Suprapubic skin (tissue), 4 donors: Measurements from ENCODE around the gene CNR1. TPM values are rescaled to one million over a fixed set of nuclear protein-coding genes. Genes with fewer than 3 reads are reported as not detected.

Source experiments
- DNase-seq, 2 donors: peaks; one replicate each; pipeline ENCODE4 v3.0.0-alpha.2; 2019; ENCODE audit warnings: low spot score in 2 of 2
- H3K27ac ChIP-seq: fragments of 200-600 bp; sonication (generic); one replicate; pipeline ENCODE4 v1.5.1; 2019
- H3K27me3 ChIP-seq: fragments of 200-600 bp; sonication (generic); one replicate; pipeline ENCODE4 v1.5.1; 2019
- H3K36me3 ChIP-seq: fragments of 200-600 bp; sonication (generic); one replicate; pipeline ENCODE4 v1.5.1; 2019
- H3K4me1 ChIP-seq: fragments of 200-600 bp; sonication (generic); one replicate; pipeline ENCODE4 v1.5.1; 2019
- H3K4me3 ChIP-seq: fragments of 200-600 bp; sonication (generic); one replicate; pipeline ENCODE4 v1.5.1; 2019; ENCODE audit warnings: mild to moderate bottlenecking
- H3K9me3 ChIP-seq: fragments of 200-600 bp; sonication (generic); one replicate; pipeline ENCODE4 v1.5.1; 2019
- EP300 ChIP-seq: sonication (generic); formaldehyde crosslinking; IDR thresholded peaks from one replicate; pipeline ENCODE4 v1.6.1; 2017; ENCODE audit warnings: antibody characterized with exemption
- POLR2A ChIP-seq, 2 donors: fragments of 450-650 bp; IDR thresholded peaks; one replicate each; pipeline ENCODE4 v1.6.1; 2017; ENCODE audit warnings: antibody characterized with exemption in 2 of 2, mild to moderate bottlenecking in 2 of 2, moderate library complexity in 2 of 2
- POLR2AphosphoS5 ChIP-seq, 3 donors: sonication (generic); formaldehyde crosslinking; IDR thresholded peaks; one replicate each; pipeline ENCODE4 v1.6.1; 2017; ENCODE audit warnings: antibody characterized with exemption in 3 of 3
- WGBS: methylation state at CpG from one replicate; pipeline ENCODE4 v1.1.5; 2018; 5-methylcytosine and 5-hydroxymethylcytosine counted together
- total RNA-seq, 4 donors: library from RNA; depleted of rRNA; stranded (reverse); fragments of >200 nt; gene quantifications; one replicate each; pipeline ENCODE4 v1.1.0, GENCODE V29; 2016
- TF ChIP-seq, protein P1 (sequence below), 2 donors: fragments of 200-600 bp in 1 of 2; fragments of 450-650 bp in 1 of 2; sonication (generic) in 1 of 2; IDR thresholded peaks; one replicate each; pipeline ENCODE4 v1.5.1; 2016 to 2019; ENCODE audit warnings: antibody characterized with exemption in 2 of 2, mild to moderate bottlenecking in 1 of 2, moderate library complexity in 1 of 2

Gene CNR1
- total RNA-seq, 4 donors from 2014 or later: 3.7 to 12.2 (median 6.4) TPM

DNA sequence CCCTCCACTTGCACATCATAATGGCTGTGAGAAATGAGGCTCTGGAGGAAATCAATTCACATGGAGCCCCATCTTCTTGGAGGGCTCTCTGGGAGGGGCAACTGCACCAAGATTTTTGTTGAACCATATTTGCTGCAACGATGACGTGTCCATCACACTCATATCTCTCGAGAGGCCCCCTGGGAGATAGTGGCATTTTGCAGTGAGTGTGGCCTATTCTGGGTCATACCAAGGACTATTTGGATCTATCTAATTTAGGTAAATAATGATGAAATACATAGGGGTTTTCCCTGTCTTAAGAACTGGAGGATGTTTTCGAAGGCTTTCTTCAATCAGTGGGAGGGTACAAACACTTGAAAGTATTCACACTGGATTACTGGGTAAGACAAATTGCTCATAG lies 31.6 kb downstream of the CNR1 start:
- TF ChIP-seq POLR2AphosphoS5 (IDR thresholded peaks at IDR 0.05): no peak
- TF ChIP-seq EP300: no peak
- TF ChIP-seq POLR2A (IDR thresholded peaks at IDR 0.05): no peak
- TF ChIP-seq, protein P1, sequence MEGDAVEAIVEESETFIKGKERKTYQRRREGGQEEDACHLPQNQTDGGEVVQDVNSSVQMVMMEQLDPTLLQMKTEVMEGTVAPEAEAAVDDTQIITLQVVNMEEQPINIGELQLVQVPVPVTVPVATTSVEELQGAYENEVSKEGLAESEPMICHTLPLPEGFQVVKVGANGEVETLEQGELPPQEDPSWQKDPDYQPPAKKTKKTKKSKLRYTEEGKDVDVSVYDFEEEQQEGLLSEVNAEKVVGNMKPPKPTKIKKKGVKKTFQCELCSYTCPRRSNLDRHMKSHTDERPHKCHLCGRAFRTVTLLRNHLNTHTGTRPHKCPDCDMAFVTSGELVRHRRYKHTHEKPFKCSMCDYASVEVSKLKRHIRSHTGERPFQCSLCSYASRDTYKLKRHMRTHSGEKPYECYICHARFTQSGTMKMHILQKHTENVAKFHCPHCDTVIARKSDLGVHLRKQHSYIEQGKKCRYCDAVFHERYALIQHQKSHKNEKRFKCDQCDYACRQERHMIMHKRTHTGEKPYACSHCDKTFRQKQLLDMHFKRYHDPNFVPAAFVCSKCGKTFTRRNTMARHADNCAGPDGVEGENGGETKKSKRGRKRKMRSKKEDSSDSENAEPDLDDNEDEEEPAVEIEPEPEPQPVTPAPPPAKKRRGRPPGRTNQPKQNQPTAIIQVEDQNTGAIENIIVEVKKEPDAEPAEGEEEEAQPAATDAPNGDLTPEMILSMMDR (IDR thresholded peaks at IDR 0.05): no peak
- H3K27me3 ChIP-seq: no peaks in the 10 kb centered on the region
- WGBS: 92% methylated on average over 4 of the region's 4 CpGs
- H3K27ac ChIP-seq: no peak overlapping the region
- no peaks in the 10 kb centered on the region for H3K9me3 ChIP-seq
- no peaks in the 10 kb centered on the region for H3K4me1 ChIP-seq
- no peak for DNase-seq
- H3K4me3 ChIP-seq: no peak overlapping the region
- H3K36me3 ChIP-seq: no peaks in the 10 kb centered on the region

GRCh38 chr6:88133718-88134117 lies 32.4 kb downstream of the CNR1 start:
- no peak for TF ChIP-seq POLR2A (IDR thresholded peaks at IDR 0.05)
- no peak for TF ChIP-seq EP300
- TF ChIP-seq POLR2AphosphoS5 (IDR thresholded peaks at IDR 0.05): no peak
- TF ChIP-seq, protein P1 (IDR thresholded peaks at IDR 0.05): no peak
- Histone ChIP-seq H3K9me3 (no peaks in the 10 kb centered on the region), H3K4me3 (no peak overlapping the region), H3K36me3 (no peaks in the 10 kb centered on the region), H3K4me1 (no peaks in the 10 kb centered on the region), H3K27me3 (no peaks in the 10 kb centered on the region), H3K27ac (no peak overlapping the region)
- DNase-seq: no peak
- WGBS: 29% methylated on average over 1 of the region's 1 CpG

DNA sequence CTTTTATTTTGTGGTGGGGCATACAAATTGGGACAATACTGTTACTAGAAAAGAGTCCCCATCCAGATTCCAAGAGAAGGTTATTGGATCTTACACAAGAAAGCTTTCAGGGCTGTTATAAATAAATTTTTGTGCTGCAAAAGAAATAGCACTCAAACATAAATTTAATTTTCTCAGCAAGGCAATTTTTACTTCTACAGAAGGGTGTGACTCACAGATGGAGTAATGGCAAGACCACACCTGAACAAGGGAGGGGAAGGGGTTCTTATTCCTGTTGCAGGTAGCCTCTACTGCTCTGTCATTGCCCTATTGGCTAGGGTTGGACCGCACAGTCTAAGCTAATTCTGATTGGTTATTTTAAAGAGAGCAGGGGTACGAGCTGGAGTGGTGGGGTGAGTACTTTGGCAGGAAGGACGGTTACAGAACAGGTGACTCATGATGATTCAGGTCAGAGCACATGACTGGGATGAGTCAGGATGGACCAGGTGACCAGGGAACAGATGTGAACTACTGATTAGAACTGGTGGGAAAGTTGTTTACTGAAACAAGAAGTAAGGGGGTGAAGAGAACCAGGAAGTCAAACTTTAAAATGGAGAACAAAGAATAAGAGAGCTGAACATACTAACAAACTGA lies 41.1 kb downstream of the CNR1 start:
- 83% methylated on average over 3 of the region's 3 CpGs for WGBS

GRCh38 chr6:88120635-88121034 lies 45.5 kb downstream of the CNR1 start:
- no peak for DNase-seq
- TF ChIP-seq, protein P1 (IDR thresholded peaks at IDR 0.05): no peak
- TF ChIP-seq POLR2AphosphoS5 (IDR thresholded peaks at IDR 0.05): no peak
- no peak for TF ChIP-seq EP300
- TF ChIP-seq POLR2A (IDR thresholded peaks at IDR 0.05): no peak
- 61% methylated on average over 1 of the region's 1 CpG for WGBS
- no peak overlapping the region for H3K4me3 ChIP-seq
- no peaks in the 10 kb centered on the region for H3K4me1 ChIP-seq
- no peaks in the 10 kb centered on the region for H3K36me3 ChIP-seq
- no peaks in the 10 kb centered on the region for H3K27me3 ChIP-seq
- H3K27ac ChIP-seq: no peak overlapping the region
- H3K9me3 ChIP-seq: peaks cover 21% of the 10 kb centered on the region

More for the DNA sequence above, 41.1 kb downstream of the CNR1 start:
- no peaks in the 10 kb centered on the region for H3K4me1 ChIP-seq
- no peaks in the 10 kb centered on the region for H3K36me3 ChIP-seq
- TF ChIP-seq EP300: no peak
- H3K27ac ChIP-seq: no peak overlapping the region
- no peaks in the 10 kb centered on the region for H3K27me3 ChIP-seq
- H3K9me3 ChIP-seq: peaks cover 21% of the 10 kb centered on the region
- DNase-seq: no peak
- no peak overlapping the region for H3K4me3 ChIP-seq

GRCh38 chr6:88119769-88120168 lies 46.4 kb downstream of the CNR1 start:
- Histone ChIP-seq H3K27ac (no peak overlapping the region), H3K36me3 (no peaks in the 10 kb centered on the region), H3K4me1 (no peaks in the 10 kb centered on the region), H3K27me3 (no peaks in the 10 kb centered on the region), H3K4me3 (no peak overlapping the region), H3K9me3 (peaks cover 14% of the 10 kb centered on the region)
- TF ChIP-seq EP300 (no peak), POLR2A (IDR thresholded peaks at IDR 0.05) (no peak), POLR2AphosphoS5 (IDR thresholded peaks at IDR 0.05) (no peak)
- TF ChIP-seq, protein P1 (IDR thresholded peaks at IDR 0.05): no peak
- WGBS: 49% methylated on average over 2 of the region's 2 CpGs
- DNase-seq: no peak

GRCh38 chr6:88116276-88116675 lies 49.9 kb downstream of the CNR1 start:
- TF ChIP-seq POLR2AphosphoS5 (IDR thresholded peaks at IDR 0.05): no peak
- TF ChIP-seq, protein P1 (IDR thresholded peaks at IDR 0.05): no peak
- TF ChIP-seq EP300: no peak
- no peak for TF ChIP-seq POLR2A (IDR thresholded peaks at IDR 0.05)
- WGBS: 61% methylated on average over 3 of the region's 3 CpGs
- H3K36me3 ChIP-seq: no peaks in the 10 kb centered on the region

More at GRCh38 chr6:88116276-88116675, 49.9 kb downstream of the CNR1 start:
- no peak overlapping the region for H3K4me3 ChIP-seq
- no peak overlapping the region for H3K27ac ChIP-seq
- H3K27me3 ChIP-seq: no peaks in the 10 kb centered on the region
- H3K4me1 ChIP-seq: no peaks in the 10 kb centered on the region
- no peak for DNase-seq
- no peaks in the 10 kb centered on the region for H3K9me3 ChIP-seq
